Thoracic aorta (tissue), 2 donors: ENCODE measurements around the gene CACNA2D4. TPM values are rescaled to one million over a fixed set of nuclear protein-coding genes. Genes with fewer than 3 reads are reported as not detected.

ENCODE experiments used
- ATAC-seq: fragments of 150-250 bp; one replicate; pipeline ENCODE4 v1.8.0; 2017; ENCODE audit warnings: low read depth; ENCODE audit not compliant: insufficient number of reproducible peaks, low FRiP score
- DNase-seq: peaks from one replicate; pipeline ENCODE4 v3.0.0-alpha.2; 2020; ENCODE audit warnings: low spot score
- H3K27ac ChIP-seq, 2 donors: fragments of 200-600 bp; sonication (generic); 1 replicate in 1 of 2; 2 replicates in 1 of 2; pipeline ENCODE4 v1.5.1; 2016; ENCODE audit warnings: mild to moderate bottlenecking in 2 of 2, moderate library complexity in 2 of 2
- H3K27me3 ChIP-seq: fragments of 200-600 bp; sonication (generic); replicated peaks from 2 replicates; pipeline ENCODE4 v1.6.0; 2016; ENCODE audit warnings: mild to moderate bottlenecking; ENCODE audit not compliant: insufficient read depth
- H3K36me3 ChIP-seq: fragments of 200-600 bp; sonication (generic); one replicate; pipeline ENCODE4 v1.5.1; 2016
- H3K4me1 ChIP-seq, 2 donors: fragments of 200-600 bp; sonication (generic); 1 replicate in 1 of 2; 2 replicates in 1 of 2; pipeline versions ENCODE4 v1.5.1 to v1.6.0; 2016; ENCODE audit warnings: low read depth in 2 of 2, mild to moderate bottlenecking in 1 of 2; ENCODE audit not compliant: control insufficient read depth in 1 of 2
- H3K4me3 ChIP-seq: fragments of 200-600 bp; sonication (generic); 2 replicates; pipeline ENCODE4 v1.5.1; 2016; ENCODE audit warnings: mild to moderate bottlenecking
- H3K9me3 ChIP-seq: fragments of 200-600 bp; sonication (generic); 2 replicates; pipeline ENCODE4 v1.5.1; 2016
- total RNA-seq, 2 donors: library from RNA; depleted of rRNA; stranded (reverse); fragments of >200 nt; gene quantifications; one replicate each; pipeline versions ENCODE4 v1.1.0 to v1.2.3, GENCODE V29; 2016
- TF ChIP-seq, protein P1 (sequence below): fragments of 200-600 bp; sonication (generic); IDR thresholded peaks from one replicate; pipeline ENCODE4 v1.5.1; 2019; ENCODE audit warnings: antibody characterized with exemption

The CACNA2D4 gene
- total RNA-seq, 2 donors from 2014 or later: 8.7 to 12.3 TPM

DNA sequence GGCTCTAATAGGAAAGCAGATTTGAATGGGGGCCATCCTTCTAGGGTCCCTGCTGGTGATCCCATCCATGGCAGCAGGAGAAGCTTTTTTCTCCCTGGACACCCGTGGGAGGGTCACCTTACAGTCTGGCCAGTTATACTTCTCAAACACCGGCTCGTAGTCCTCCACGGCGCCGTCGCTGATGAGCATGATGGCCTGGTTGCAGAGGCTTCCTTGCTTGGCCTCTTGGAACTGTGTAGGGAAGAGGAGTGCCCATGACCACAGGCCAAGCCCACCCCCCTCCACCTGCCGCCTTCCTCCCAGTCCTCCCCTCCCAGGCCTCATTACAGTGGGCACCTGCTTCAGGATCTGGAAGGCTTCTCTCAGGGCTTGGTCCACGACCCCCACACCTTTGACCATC, 33.8 kb downstream of the CACNA2D4 start:
- Histone ChIP-seq H3K9me3 (no peaks in the 10 kb centered on the region), H3K4me1 (no peaks in the 10 kb centered on the region), H3K27ac (no peak overlapping the region), H3K4me3 (no peak overlapping the region), H3K27me3 (no peaks in the 10 kb centered on the region), H3K36me3 (no peaks in the 10 kb centered on the region)
- ATAC-seq (no peak), DNase-seq (no peak)
- TF ChIP-seq, protein P1, sequence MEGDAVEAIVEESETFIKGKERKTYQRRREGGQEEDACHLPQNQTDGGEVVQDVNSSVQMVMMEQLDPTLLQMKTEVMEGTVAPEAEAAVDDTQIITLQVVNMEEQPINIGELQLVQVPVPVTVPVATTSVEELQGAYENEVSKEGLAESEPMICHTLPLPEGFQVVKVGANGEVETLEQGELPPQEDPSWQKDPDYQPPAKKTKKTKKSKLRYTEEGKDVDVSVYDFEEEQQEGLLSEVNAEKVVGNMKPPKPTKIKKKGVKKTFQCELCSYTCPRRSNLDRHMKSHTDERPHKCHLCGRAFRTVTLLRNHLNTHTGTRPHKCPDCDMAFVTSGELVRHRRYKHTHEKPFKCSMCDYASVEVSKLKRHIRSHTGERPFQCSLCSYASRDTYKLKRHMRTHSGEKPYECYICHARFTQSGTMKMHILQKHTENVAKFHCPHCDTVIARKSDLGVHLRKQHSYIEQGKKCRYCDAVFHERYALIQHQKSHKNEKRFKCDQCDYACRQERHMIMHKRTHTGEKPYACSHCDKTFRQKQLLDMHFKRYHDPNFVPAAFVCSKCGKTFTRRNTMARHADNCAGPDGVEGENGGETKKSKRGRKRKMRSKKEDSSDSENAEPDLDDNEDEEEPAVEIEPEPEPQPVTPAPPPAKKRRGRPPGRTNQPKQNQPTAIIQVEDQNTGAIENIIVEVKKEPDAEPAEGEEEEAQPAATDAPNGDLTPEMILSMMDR: no peak

DNA sequence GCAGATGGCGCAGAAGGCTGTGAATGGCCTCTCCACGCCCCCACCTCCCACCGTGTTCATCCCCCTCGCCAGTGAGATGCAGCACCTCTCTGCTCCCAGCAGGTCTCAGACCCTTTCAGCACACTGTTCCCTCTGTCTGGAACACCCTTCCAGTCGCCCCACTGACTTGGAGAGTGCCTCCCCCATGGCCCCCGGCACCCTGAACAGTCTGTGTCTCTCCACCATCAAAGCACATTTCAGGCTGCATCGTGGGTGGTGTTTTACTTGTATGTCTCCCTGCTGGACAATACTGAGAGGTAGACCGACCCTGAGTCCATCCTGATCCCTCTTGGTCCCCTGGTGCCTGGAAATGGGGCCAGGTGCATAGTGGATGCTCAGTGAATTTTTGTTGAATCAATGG, 34.9 kb downstream of the CACNA2D4 start:
- Histone ChIP-seq H3K9me3 (no peaks in the 10 kb centered on the region), H3K4me1 (no peaks in the 10 kb centered on the region), H3K4me3 (no peak overlapping the region), H3K27ac (no peak overlapping the region), H3K36me3 (no peaks in the 10 kb centered on the region), H3K27me3 (no peaks in the 10 kb centered on the region)
- TF ChIP-seq, protein P1: no peak
- DNase-seq (no peak), ATAC-seq (no peak)

DNA sequence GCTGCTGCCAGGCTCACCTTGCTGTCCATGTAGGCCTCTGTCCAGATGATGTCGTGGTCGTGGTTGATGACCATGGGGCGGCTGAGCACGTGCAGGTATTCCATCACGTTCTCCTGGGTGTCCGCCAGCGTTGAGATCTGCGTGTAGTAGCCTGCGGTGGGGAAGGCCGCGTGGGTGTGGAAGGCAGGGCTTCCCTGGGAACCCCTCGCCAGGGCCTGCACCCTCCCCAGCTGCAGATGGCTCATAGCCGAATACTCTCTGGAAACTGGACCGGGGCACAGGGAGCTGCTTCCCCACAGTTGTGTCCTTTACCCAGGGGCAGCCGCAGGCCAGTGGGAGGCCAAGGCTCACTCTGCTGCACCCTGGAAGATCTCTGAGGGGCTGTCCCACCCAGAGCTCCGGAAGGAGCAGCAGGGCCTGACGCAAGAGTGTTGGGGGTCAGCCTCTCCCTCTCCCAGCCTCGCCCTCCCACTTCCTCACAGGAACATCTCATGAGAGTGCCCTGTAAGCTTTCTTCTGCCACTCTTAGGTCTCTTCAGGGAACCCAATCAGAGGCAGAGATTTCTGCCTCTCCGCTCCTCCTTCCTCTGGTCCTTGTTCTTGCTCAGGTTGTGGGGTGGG, 35.5 kb downstream of the CACNA2D4 start:
- DNase-seq (no peak), ATAC-seq (no peak)
- H3K4me3 ChIP-seq: no peak overlapping the region
- no peaks in the 10 kb centered on the region for H3K27me3 ChIP-seq
- H3K4me1 ChIP-seq: no peaks in the 10 kb centered on the region
- H3K36me3 ChIP-seq: no peaks in the 10 kb centered on the region
- TF ChIP-seq, protein P1: no peak
- no peak overlapping the region for H3K27ac ChIP-seq
- H3K9me3 ChIP-seq: no peaks in the 10 kb centered on the region

DNA sequence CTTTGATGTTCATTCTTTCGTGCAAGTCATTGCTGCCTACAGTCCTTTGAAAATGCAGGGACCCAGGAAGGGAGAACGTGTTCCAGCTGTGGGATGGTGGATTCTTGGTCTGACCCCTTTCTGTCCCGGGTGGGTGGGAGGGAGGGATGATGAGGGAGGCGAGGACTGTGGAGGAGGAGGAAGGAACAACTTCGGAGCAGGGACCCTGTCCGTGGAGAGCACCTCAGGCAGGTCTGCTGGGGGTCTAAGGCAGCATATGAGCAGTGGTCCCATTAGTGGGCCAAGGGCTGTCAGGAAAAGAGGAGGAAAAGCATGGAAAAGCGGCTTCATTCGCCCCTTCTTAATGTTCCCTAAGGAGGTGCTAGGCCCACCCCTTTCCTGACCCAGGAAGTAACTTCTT, 36.0 kb downstream of the CACNA2D4 start:
- ATAC-seq (no peak), DNase-seq (no peak)
- Histone ChIP-seq H3K4me1 (no peaks in the 10 kb centered on the region), H3K36me3 (no peaks in the 10 kb centered on the region), H3K27ac (no peak overlapping the region), H3K9me3 (no peaks in the 10 kb centered on the region), H3K27me3 (no peaks in the 10 kb centered on the region), H3K4me3 (no peak overlapping the region)
- TF ChIP-seq, protein P1: no peak

DNA sequence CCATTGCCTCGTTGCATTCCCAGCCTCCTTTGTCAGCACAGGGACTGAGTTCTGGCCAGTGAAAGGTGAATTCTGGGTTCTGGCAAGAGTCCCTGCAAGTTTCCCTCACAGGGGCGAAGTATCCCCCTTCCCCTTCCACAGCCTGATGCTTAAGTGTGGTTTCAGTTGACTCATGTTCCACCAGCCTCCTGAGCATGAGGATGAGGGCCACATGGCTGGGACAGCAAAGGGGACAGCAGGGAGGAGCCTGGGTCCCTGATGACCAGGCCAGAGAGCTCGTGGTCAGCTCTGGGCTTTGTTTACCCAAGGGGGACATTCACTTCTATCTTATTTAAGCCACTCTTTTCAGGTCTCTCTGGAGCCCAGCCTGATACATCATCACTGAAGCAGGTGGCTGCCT, 36.5 kb downstream of the CACNA2D4 start:
- ATAC-seq (no peak), DNase-seq (no peak)
- Histone ChIP-seq H3K4me3 (no peak overlapping the region), H3K27ac (no peak overlapping the region), H3K9me3 (no peaks in the 10 kb centered on the region), H3K4me1 (no peaks in the 10 kb centered on the region), H3K27me3 (no peaks in the 10 kb centered on the region), H3K36me3 (no peaks in the 10 kb centered on the region)
- TF ChIP-seq, protein P1: no peak
